ENCODE data around the gene HEXD.
"Not testable (repeated sequence)": the region's sequence is repeated elsewhere in the genome, so short reads cannot be mapped to it uniquely, and the experiment has no call there.

HEXD gene

DNA sequence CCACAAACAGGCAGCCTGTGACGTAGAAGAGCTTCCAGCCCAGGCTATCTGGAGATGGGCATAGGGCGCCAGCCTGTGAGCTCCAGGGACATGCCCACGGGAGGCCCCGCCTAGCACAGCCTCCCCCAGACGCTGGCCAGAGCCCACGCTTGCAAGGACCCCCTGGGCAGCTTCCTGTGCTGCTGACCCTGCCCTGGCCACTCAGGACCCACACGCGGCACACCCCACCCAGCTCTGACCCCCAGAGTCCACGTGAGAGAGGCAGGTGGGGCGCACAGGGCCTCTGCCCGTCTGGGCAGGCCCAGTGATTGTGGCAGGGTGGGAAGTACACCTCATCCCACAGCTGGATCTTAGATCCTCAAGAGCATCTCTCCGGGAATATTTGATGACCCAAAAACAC lies 28.5 kb downstream of the HEXD start:
- TF ChIP-seq, protein P1, sequence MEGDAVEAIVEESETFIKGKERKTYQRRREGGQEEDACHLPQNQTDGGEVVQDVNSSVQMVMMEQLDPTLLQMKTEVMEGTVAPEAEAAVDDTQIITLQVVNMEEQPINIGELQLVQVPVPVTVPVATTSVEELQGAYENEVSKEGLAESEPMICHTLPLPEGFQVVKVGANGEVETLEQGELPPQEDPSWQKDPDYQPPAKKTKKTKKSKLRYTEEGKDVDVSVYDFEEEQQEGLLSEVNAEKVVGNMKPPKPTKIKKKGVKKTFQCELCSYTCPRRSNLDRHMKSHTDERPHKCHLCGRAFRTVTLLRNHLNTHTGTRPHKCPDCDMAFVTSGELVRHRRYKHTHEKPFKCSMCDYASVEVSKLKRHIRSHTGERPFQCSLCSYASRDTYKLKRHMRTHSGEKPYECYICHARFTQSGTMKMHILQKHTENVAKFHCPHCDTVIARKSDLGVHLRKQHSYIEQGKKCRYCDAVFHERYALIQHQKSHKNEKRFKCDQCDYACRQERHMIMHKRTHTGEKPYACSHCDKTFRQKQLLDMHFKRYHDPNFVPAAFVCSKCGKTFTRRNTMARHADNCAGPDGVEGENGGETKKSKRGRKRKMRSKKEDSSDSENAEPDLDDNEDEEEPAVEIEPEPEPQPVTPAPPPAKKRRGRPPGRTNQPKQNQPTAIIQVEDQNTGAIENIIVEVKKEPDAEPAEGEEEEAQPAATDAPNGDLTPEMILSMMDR (conservative IDR thresholded peaks at IDR 0.05; ENCODE audit: control insufficient read depth, insufficient read depth, low read depth, low read length) = no peak
- no peak for DNase-seq (ENCODE audit: low read depth)
- no peak overlapping the region for H3K4me3 ChIP-seq (ENCODE audit: control insufficient read depth, low read depth, low read length)

DNA sequence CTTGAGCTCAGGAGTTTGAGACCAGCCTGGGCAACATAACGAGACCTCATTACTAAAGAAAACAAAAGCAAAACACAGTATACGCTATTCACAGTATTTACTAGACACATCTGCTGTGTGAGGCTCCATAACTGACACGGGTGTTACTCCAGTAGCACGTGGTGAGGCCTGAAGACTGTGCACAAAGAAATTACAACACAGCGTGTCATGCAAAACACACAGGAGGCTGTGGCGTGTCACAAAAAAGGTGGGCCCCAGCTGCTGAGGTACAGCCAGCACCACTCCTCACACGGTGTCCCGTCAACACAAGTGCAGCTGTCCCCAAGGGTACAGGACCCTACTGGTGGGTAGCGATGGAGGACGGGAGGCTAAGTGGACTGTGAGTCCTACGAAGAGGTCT lies 29.7 kb downstream of the HEXD start:
- no peak overlapping the region for H3K4me3 ChIP-seq (ENCODE audit: control insufficient read depth, low read depth, low read length)
- DNase-seq (ENCODE audit: low read depth) = no peak
- TF ChIP-seq, protein P1 (conservative IDR thresholded peaks at IDR 0.05; ENCODE audit: control insufficient read depth, insufficient read depth, low read depth, low read length) = no peak

DNA sequence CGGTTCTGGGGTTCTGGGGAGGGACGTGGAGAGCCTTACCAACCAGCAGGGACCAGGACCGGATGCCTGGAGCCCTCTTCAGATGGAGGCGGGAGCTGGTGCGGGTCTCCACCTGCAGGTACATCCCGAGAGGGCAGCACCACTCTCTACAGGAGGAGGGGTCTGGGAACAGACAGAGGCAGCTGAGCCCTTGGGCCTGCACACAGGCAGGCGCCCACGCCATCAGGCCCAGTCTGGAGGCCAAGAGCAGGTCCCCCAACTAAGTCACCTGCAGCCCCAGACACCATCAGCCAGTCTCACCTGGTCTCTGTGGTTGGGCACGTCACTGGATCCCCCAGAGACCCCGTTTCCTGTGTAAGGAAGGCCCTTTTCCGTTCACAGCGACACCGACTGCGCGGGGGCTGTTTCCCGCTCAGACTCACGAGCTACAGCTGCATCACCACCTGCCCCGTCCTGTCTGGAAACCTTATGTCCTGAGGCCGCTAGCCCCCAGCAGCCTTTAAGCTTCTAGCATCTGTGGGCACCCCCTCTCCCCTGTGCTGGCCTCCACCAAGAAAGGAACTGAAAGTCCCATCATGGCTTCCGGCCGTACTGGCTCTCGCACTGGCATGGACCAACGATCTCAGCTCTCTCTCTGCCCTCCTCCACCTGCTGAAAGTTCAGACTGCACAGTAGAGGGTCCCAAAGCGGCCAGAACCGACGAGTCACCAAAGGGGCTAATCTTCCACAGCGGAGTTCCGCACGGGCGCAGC lies 31.2 kb downstream of the HEXD start:
- TF ChIP-seq, protein P1 (conservative IDR thresholded peaks at IDR 0.05; ENCODE audit: control insufficient read depth, insufficient read depth, low read depth, low read length) = no peak
- peak overlapping the region; percentile 80 for H3K4me3 ChIP-seq (ENCODE audit: control insufficient read depth, low read depth, low read length)
- no peak for DNase-seq (ENCODE audit: low read depth)

DNA sequence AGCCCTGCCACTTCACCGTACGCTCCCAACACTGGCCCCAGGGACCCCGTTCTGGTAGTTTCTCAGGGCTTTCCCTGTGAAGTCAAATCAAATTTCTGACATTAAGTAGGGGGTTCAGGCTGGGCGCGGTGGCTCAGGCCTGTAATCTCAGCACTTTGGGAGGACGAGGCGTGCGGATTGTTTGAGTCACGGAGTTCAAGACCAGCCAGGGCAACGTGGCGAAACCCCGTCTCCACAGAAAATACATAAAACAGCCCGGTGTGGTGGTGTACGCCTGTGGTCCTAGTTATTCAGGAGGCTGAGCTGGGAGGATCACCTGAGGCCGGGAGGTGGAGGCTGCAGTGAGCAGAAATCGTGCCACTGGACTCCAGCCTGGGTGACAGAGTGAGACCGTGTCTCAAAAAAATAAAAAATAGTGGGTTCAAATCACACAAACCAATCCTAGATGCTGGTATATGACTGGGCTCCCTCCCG lies 31.8 kb downstream of the HEXD start:
- no peak for DNase-seq (ENCODE audit: low read depth)
- TF ChIP-seq, protein P1 (conservative IDR thresholded peaks at IDR 0.05; ENCODE audit: control insufficient read depth, insufficient read depth, low read depth, low read length) = no peak
- H3K4me3 ChIP-seq (ENCODE audit: control insufficient read depth, low read depth, low read length) = peak overlapping the region; percentile 80

DNA sequence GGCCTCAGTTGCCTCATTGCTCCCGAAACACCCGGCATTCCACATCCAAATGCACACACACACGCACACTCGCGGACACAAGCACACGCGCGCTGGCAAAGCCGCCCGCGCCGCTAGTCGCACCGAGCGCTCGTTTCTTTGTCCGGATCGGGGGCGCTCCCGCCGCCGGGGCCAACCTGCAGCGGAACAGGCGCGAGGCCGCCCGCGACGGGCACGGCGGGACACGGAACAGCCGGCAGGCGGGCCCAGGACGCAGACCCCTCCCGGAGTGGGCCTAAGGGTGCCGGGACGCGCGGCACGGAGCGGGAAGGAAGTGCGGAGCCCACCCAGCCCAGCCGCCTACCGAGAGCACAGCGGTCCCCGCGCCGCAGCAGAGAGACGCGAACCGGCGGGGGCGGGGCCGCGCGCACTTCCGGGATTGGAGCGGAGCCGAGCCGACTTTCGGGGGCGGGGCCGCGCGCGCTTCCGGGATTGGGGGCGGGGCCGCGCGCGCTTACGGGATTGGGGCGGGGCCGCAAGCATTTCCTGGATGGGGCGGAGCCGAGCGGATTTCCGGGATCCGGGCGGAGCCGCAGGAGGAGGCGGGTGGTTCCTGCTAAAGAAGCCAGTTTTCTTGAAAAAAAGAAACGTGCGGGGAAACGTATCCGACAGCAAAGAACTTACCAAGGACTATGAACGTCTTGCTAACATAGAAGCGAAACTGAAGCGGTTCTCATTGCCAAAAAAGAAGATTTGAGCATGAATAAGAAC lies 32.4 kb downstream of the HEXD start, which contains the start of gene CYBC1:
Gene CYBC1, minus strand, starts transcription at position 396 of the 750 bp plus-strand sequence. CDS start 1,498 bp downstream, outside the sequence.
- peak within 1 kb of the TSS; percentile 80 for H3K4me3 ChIP-seq (ENCODE audit: control insufficient read depth, low read depth, low read length)
- peak; percentile 88 for DNase-seq (ENCODE audit: low read depth)
- TF ChIP-seq, protein P1 (conservative IDR thresholded peaks at IDR 0.05; ENCODE audit: control insufficient read depth, insufficient read depth, low read depth, low read length) = no peak

DNA sequence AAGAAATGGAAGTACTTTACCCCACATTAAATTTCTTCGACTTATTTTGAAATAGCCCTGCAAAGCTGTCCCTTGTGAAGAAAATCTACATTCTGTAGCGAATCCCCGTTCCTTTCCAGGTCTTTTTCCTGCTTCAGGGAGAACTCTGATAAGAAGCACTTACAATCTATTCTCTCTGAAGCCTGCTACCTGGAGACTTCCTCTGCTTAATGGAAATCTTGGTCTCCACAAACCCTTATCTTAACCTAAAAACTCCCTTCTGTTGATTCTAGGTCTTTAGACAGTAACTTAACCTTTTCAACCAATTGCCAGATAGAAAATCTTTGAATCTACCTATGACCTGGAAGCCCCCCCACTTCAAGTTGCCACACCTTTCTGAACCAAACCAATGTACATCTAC lies 34.0 kb downstream of the HEXD start:
- TF ChIP-seq, protein P1 (conservative IDR thresholded peaks at IDR 0.05; ENCODE audit: control insufficient read depth, insufficient read depth, low read depth, low read length) = no peak
- no peak for DNase-seq (ENCODE audit: low read depth)
- no peak overlapping the region for H3K4me3 ChIP-seq (ENCODE audit: control insufficient read depth, low read depth, low read length)

DNA sequence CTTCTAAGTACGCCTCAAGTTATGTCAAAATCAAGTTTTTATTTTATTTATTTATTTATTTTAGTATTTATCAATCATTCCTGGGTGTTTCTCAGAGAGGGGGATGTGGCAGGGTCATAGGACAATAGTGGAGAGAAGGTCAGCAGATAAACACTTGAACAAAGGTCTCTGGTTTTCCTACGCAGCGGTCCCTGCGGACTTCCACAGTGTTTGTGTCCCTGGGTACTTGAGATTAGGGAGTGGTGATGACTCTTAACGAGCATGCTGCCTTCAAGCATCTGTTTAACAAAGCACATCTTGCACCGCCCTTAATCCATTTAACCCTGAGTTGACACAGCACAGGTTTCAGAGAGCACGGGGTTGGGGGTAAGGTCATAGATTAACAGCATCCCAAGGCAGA lies 35.0 kb downstream of the HEXD start:
- not testable (repeated sequence) for H3K4me3 ChIP-seq (ENCODE audit: control insufficient read depth, low read depth, low read length); DNase-seq (ENCODE audit: low read depth)

DNA sequence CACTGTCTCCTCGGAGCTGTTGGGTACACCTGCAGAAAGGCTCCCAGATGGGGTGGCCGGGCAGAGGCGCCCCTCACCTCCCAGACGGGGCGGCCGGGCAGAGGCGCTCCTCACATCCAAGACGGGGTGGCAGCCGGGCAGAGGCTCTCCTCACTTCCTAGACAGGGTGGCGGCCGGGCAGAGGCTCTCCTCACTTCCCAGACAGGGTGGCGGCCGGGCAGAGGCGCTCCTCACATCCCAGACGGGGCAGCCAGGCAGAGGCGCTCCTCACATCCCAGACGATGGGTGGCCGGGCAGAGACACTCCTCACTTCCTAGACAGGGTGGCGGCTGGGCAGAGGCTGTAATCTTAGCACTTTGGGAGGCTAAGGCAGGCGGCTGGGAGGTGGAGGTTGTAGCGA lies 35.6 kb downstream of the HEXD start:
- not testable (repeated sequence) for DNase-seq (ENCODE audit: low read depth); H3K4me3 ChIP-seq (ENCODE audit: control insufficient read depth, low read depth, low read length)

All from fibroblast of mammary gland (primary cell).